SK-N-SH treated with all-trans-retinoic acid at 6 μM for 48 hours (cell line): ENCODE data around the gene LSM2.
"Not testable (repeated sequence)": the region's sequence is repeated elsewhere in the genome, so short reads cannot be mapped to it uniquely, and the experiment has no call there.

Source experiments
- ATAC-seq: fragments of 200-7000 bp; cut with Tn5 transposase; 3 replicates; pipeline ENCODE4 v1.9.1; 2020; ENCODE audit warnings: mild to moderate bottlenecking, moderate library complexity
- ARNTL ChIP-seq: fragments of 450-650 bp; formaldehyde crosslinking; IDR thresholded peaks from 2 replicates; pipeline ENCODE4 v1.5.0; 2020; ENCODE audit warnings: low read depth, mild to moderate bottlenecking, moderate library complexity, borderline replicate concordance
- BACH2 ChIP-seq: fragments of 250-450 bp; sonication (Bioruptor Pico); IDR thresholded peaks from 2 replicates; pipeline ENCODE4 v1.9.0; 2021; ENCODE audit warnings: mild to moderate bottlenecking, borderline replicate concordance
- CREB5 ChIP-seq: fragments of 250-450 bp; sonication (Bioruptor Pico); IDR thresholded peaks from 2 replicates; pipeline ENCODE4 v1.5.1; 2020; ENCODE audit warnings: low read depth, mild to moderate bottlenecking, moderate library complexity
- CSDC2 ChIP-seq: fragments of 250-450 bp; sonication (Bioruptor Pico); IDR thresholded peaks from 2 replicates; pipeline ENCODE4 v1.5.0; 2020; ENCODE audit warnings: mild to moderate bottlenecking, moderate library complexity
- CSRNP3 ChIP-seq: fragments of 250-450 bp; sonication (Bioruptor Pico); IDR thresholded peaks from 2 replicates; pipeline ENCODE4 v1.5.1; 2021; ENCODE audit warnings: mild to moderate bottlenecking, moderate library complexity
- ESRRG ChIP-seq: fragments of 250-450 bp; sonication (Bioruptor Pico); IDR thresholded peaks from 2 replicates; pipeline ENCODE4 v1.6.1; 2021; ENCODE audit warnings: mild to moderate bottlenecking
- GLIS3 ChIP-seq: fragments of 250-450 bp; sonication (Bioruptor Pico); IDR thresholded peaks from 2 replicates; pipeline ENCODE4 v1.5.0; 2020; ENCODE audit warnings: mild to moderate bottlenecking, moderate library complexity
- ISL1 ChIP-seq: fragments of 250-450 bp; sonication (Bioruptor Pico); IDR thresholded peaks from 2 replicates; pipeline ENCODE4 v2.1.2; 2022; ENCODE audit warnings: mild to moderate bottlenecking, moderate library complexity
- OSR1 ChIP-seq: fragments of 250-450 bp; sonication (Bioruptor Pico); IDR thresholded peaks from 2 replicates; pipeline ENCODE4 v1.8.0; 2022; ENCODE audit warnings: moderate library complexity, mild to moderate bottlenecking, inconsistent platforms
- PATZ1 ChIP-seq: fragments of 250-450 bp; sonication (Bioruptor Pico); IDR thresholded peaks from 2 replicates; pipeline ENCODE4 v1.8.0; 2020; ENCODE audit warnings: mild to moderate bottlenecking, moderate library complexity, borderline replicate concordance
- POU6F1 ChIP-seq: fragments of 250-450 bp; sonication (Bioruptor Pico); IDR thresholded peaks from 2 replicates; pipeline ENCODE4 v1.8.0; 2021; ENCODE audit warnings: low read depth, mild to moderate bottlenecking, moderate library complexity, borderline replicate concordance
- PPARA ChIP-seq: fragments of 250-450 bp; sonication (Bioruptor Pico); IDR thresholded peaks from 2 replicates; pipeline ENCODE4 v1.5.0; 2020; ENCODE audit warnings: mild to moderate bottlenecking, borderline replicate concordance
- RARB ChIP-seq: fragments of 250-450 bp; sonication (Bioruptor Pico); IDR thresholded peaks from 2 replicates; pipeline ENCODE4 v1.8.0; 2021; ENCODE audit warnings: mild to moderate bottlenecking, moderate library complexity
- SNAI2 ChIP-seq: fragments of 250-450 bp; sonication (Bioruptor Pico); IDR thresholded peaks from 2 replicates; pipeline ENCODE4 v1.5.0; 2020; ENCODE audit warnings: mild to moderate bottlenecking, moderate library complexity
- TOX ChIP-seq: fragments of 250-450 bp; sonication (Bioruptor Pico); IDR thresholded peaks from 2 replicates; pipeline ENCODE4 v1.8.0; 2021; ENCODE audit warnings: mild to moderate bottlenecking, moderate library complexity, borderline replicate concordance
- TSHZ2 ChIP-seq: fragments of 250-450 bp; sonication (Bioruptor Pico); IDR thresholded peaks from 2 replicates; pipeline ENCODE4 v1.5.0; 2020; ENCODE audit warnings: mild to moderate bottlenecking, moderate library complexity
- ZC3H10 ChIP-seq: fragments of 250-450 bp; sonication (Bioruptor Pico); IDR thresholded peaks from 2 replicates; pipeline ENCODE4 v1.5.1; 2021; ENCODE audit warnings: mild to moderate bottlenecking, moderate library complexity
- ZFP3 ChIP-seq: fragments of 250-450 bp; sonication (Bioruptor Pico); IDR thresholded peaks from 2 replicates; pipeline ENCODE4 v1.5.0; 2020; ENCODE audit warnings: mild to moderate bottlenecking, moderate library complexity
- ZFP30 ChIP-seq: fragments of 450-650 bp; formaldehyde crosslinking; IDR thresholded peaks from 2 replicates; pipeline ENCODE4 v1.5.0; 2022; ENCODE audit warnings: mild to moderate bottlenecking, moderate library complexity
- ZNF70 ChIP-seq: fragments of 450-650 bp; formaldehyde crosslinking; IDR thresholded peaks from 2 replicates; pipeline ENCODE4 v1.5.0; 2020; ENCODE audit warnings: mild to moderate bottlenecking, moderate library complexity
- ZNF8 ChIP-seq: fragments of 450-650 bp; formaldehyde crosslinking; IDR thresholded peaks from 2 replicates; pipeline ENCODE4 v1.5.0; 2020; ENCODE audit warnings: mild to moderate bottlenecking, moderate library complexity

Gene LSM2

GRCh38 chr6:31814677-31815024 lies 7.9 kb upstream of the LSM2 start (continued):
- TF ChIP-seq TSHZ2 (CRISPR knock-in tag) (no peak), ZC3H10 (CRISPR knock-in tag) (no peak), ZNF8 (CRISPR knock-in tag) (no peak), PPARA (no peak), SNAI2 (CRISPR knock-in tag) (no peak), TOX (CRISPR knock-in tag) (no peak), ISL1 (CRISPR knock-in tag) (no peak), ZNF70 (no peak)

GRCh38 chr6:31813465-31813849 lies 6.7 kb upstream of the LSM2 start:
- TF ChIP-seq ARNTL (CRISPR knock-in tag) (no peak), BACH2 (CRISPR knock-in tag) (no peak), SNAI2 (CRISPR knock-in tag) (no peak), ZC3H10 (CRISPR knock-in tag) (no peak), ZFP3 (CRISPR knock-in tag) (no peak), ZNF8 (CRISPR knock-in tag) (no peak), CREB5 (CRISPR knock-in tag) (no peak), CSRNP3 (CRISPR knock-in tag) (no peak), TOX (CRISPR knock-in tag) (no peak), RARB (CRISPR knock-in tag) (no peak), ESRRG (CRISPR knock-in tag) (no peak)
- TF ChIP-seq, all 23 proteins: peak for 0
- no peak for ATAC-seq

- ATAC-seq, result no peak
- no peak for TF ChIP-seq CSDC2 (CRISPR knock-in tag)
- TF ChIP-seq BACH2 (CRISPR knock-in tag), result no peak
- TF ChIP-seq SNAI2 (CRISPR knock-in tag), result no peak
- no peak for TF ChIP-seq ZC3H10 (CRISPR knock-in tag)
- TF ChIP-seq ZNF70, result no peak
- no peak for TF ChIP-seq RARB (CRISPR knock-in tag)
- TF ChIP-seq TSHZ2 (CRISPR knock-in tag), result no peak
- no peak for TF ChIP-seq PATZ1 (CRISPR knock-in tag)
- TF ChIP-seq GLIS3 (CRISPR knock-in tag), result no peak
- no peak for TF ChIP-seq CSRNP3 (CRISPR knock-in tag)
- TF ChIP-seq ZFP30 (CRISPR knock-in tag), result no peak
- TF ChIP-seq ARNTL (CRISPR knock-in tag), result no peak
- no peak for TF ChIP-seq OSR1 (CRISPR knock-in tag)
- TF ChIP-seq ZFP3 (CRISPR knock-in tag), result no peak
- no peak for TF ChIP-seq POU6F1 (CRISPR knock-in tag)
- TF ChIP-seq ESRRG (CRISPR knock-in tag), result no peak
Observed at GRCh38 chr6:31811645-31812044, 4.9 kb upstream of the LSM2 start.

- ATAC-seq, result not testable (repeated sequence)
Observed at GRCh38 chr6:31808599-31808998, 1.8 kb upstream of the LSM2 start.
